ENCODE measurements around the gene COL16A1.

DNA sequence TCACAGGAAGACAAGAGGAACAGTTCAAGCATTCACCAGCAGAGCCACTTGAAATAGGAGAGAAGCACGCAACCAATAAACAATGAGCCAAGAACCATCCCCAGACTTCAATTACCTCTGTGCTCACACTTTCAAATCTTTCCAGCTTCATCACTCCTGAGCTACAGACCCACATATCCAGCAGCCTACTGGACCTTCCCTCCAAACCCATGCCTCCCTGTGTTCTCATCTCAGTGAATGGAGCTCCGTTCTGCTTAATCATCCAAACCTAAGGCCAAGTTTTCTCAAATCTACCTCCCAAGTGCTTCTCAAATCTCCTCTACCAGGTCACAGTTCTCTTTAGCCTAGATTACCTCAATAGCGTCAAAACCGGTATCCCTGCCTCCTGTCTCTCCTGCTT, 62.9 kb downstream of the COL16A1 start:
- TF ChIP-seq, protein P1, sequence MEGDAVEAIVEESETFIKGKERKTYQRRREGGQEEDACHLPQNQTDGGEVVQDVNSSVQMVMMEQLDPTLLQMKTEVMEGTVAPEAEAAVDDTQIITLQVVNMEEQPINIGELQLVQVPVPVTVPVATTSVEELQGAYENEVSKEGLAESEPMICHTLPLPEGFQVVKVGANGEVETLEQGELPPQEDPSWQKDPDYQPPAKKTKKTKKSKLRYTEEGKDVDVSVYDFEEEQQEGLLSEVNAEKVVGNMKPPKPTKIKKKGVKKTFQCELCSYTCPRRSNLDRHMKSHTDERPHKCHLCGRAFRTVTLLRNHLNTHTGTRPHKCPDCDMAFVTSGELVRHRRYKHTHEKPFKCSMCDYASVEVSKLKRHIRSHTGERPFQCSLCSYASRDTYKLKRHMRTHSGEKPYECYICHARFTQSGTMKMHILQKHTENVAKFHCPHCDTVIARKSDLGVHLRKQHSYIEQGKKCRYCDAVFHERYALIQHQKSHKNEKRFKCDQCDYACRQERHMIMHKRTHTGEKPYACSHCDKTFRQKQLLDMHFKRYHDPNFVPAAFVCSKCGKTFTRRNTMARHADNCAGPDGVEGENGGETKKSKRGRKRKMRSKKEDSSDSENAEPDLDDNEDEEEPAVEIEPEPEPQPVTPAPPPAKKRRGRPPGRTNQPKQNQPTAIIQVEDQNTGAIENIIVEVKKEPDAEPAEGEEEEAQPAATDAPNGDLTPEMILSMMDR (IDR thresholded peaks at IDR 0.05): no peak
- no peak for TF ChIP-seq POLR2AphosphoS5 (IDR thresholded peaks at IDR 0.05)
